ENCODE measurements around the gene ZNF77. TPM values are rescaled to one million over a fixed set of nuclear protein-coding genes. Genes with fewer than 3 reads are reported as not detected.

Gene ZNF77
- total and polyA plus RNA-seq, 4 donors, result 0.90 to 3.5 (median 1.9) TPM

GRCh38 chr19:2988568-2988967 lies 43.8 kb upstream of the ZNF77 start:
- DNase-seq (ENCODE audit: low spot score), result no peak
- 99% methylated on average over 3 of the region's 3 CpGs for WGBS
- Histone ChIP-seq H3K27ac (ENCODE audit: low read depth in 1 of 2, low read length in 2 of 2) (no peak overlapping the region), H3K36me3 (ENCODE audit: control insufficient read depth in 4 of 4, insufficient read depth in 3 of 4, low read depth in 1 of 4, low read length in 3 of 4) (no peaks in the 10 kb centered on the region), H3K9ac (ENCODE audit: low read depth in 1 of 2, low read length in 2 of 2) (no peak overlapping the region), H3K4me1 (ENCODE audit: control insufficient read depth in 4 of 4, insufficient read depth in 4 of 4, low read length in 3 of 4) (peaks cover 0 to 3% (median 1%) of the 10 kb centered on the region in 4 donors), H3K4me3 (ENCODE audit: low read depth in 1 of 3, low read length in 3 of 3) (no peak overlapping the region), H3K27me3 (ENCODE audit: control insufficient read depth in 4 of 4, insufficient read depth in 4 of 4, low read length in 3 of 4) (no peaks in the 10 kb centered on the region), H3K9me3 (ENCODE audit: control insufficient read depth in 4 of 4, low read length in 3 of 4) (no peaks in the 10 kb centered on the region)
- TF ChIP-seq HNF4A (conservative IDR thresholded peaks at IDR 0.05) (no peak), RAD21 (IDR thresholded peaks at IDR 0.05) (no peak), REST (IDR thresholded peaks at IDR 0.05) (no peak), EGR1 (IDR thresholded peaks at IDR 0.05; ENCODE audit: low read depth in 2 of 2) (no peak), FOXA2 (IDR thresholded peaks at IDR 0.05) (no peak), NR2F2 (IDR thresholded peaks at IDR 0.05) (no peak), SP1 (IDR thresholded peaks at IDR 0.05) (no peak), TAF1 (conservative IDR thresholded peaks at IDR 0.05) (no peak), YY1 (IDR thresholded peaks at IDR 0.05) (no peak), GABPA (IDR thresholded peaks at IDR 0.05 in 1 of 2, conservative IDR thresholded peaks at IDR 0.05 in 1 of 2) (no peak), ATF3 (IDR thresholded peaks at IDR 0.05) (no peak), RXRA (IDR thresholded peaks at IDR 0.05) (no peak), HNF4G (IDR thresholded peaks at IDR 0.05) (no peak), MAX (IDR thresholded peaks at IDR 0.05) (no peak), ZBTB33 (IDR thresholded peaks at IDR 0.05) (no peak)

- H3K27ac ChIP-seq (ENCODE audit: low read depth in 1 of 2, low read length in 2 of 2), result no peak overlapping the region
- H3K4me1 ChIP-seq (ENCODE audit: control insufficient read depth in 4 of 4, insufficient read depth in 4 of 4, low read length in 3 of 4), result peaks cover under 1 to 10% (median 5%) of the 10 kb centered on the region in 4 donors
- no peaks in the 10 kb centered on the region for H3K9me3 ChIP-seq (ENCODE audit: control insufficient read depth in 4 of 4, low read length in 3 of 4)
- H3K27me3 ChIP-seq (ENCODE audit: control insufficient read depth in 4 of 4, insufficient read depth in 4 of 4, low read length in 3 of 4), result no peaks in the 10 kb centered on the region
- H3K4me3 ChIP-seq (ENCODE audit: low read depth in 1 of 3, low read length in 3 of 3), result no peak overlapping the region
- H3K9ac ChIP-seq (ENCODE audit: low read depth in 1 of 2, low read length in 2 of 2), result no peak overlapping the region
- DNase-seq (ENCODE audit: low spot score), result no peak
- 85% methylated on average over 12 of the region's 12 CpGs for WGBS
- H3K36me3 ChIP-seq (ENCODE audit: control insufficient read depth in 4 of 4, insufficient read depth in 3 of 4, low read depth in 1 of 4, low read length in 3 of 4), result no peaks in the 10 kb centered on the region
- TF ChIP-seq EGR1 (IDR thresholded peaks at IDR 0.05; ENCODE audit: low read depth in 2 of 2), result no peak
- TF ChIP-seq ZBTB33 (IDR thresholded peaks at IDR 0.05), result no peak
- no peak for TF ChIP-seq FOXA1 (IDR thresholded peaks at IDR 0.05)
- TF ChIP-seq JUND (IDR thresholded peaks at IDR 0.05), result no peak
- TF ChIP-seq FOXA2 (IDR thresholded peaks at IDR 0.05), result no peak
- no peak for TF ChIP-seq NR2F2 (IDR thresholded peaks at IDR 0.05)
- no peak for TF ChIP-seq YY1 (IDR thresholded peaks at IDR 0.05)
- TF ChIP-seq TAF1 (conservative IDR thresholded peaks at IDR 0.05), result no peak
- TF ChIP-seq RXRA (IDR thresholded peaks at IDR 0.05), result no peak
- TF ChIP-seq RAD21 (IDR thresholded peaks at IDR 0.05), result no peak
- TF ChIP-seq REST (IDR thresholded peaks at IDR 0.05), result no peak
- TF ChIP-seq MAX (IDR thresholded peaks at IDR 0.05), result no peak
- TF ChIP-seq HNF4G (IDR thresholded peaks at IDR 0.05), result no peak
- TF ChIP-seq GABPA (IDR thresholded peaks at IDR 0.05 in 1 of 2, conservative IDR thresholded peaks at IDR 0.05 in 1 of 2), result no peak
- TF ChIP-seq HNF4A (conservative IDR thresholded peaks at IDR 0.05), result no peak
These were observed 43.0 kb upstream of the ZNF77 start for GRCh38 chr19:2987797-2988196.
